GM12872 (cell line): ENCODE data around the gene NTN1.

ENCODE experiments used
- CTCF ChIP-seq: IDR thresholded peaks from 3 replicates; pipeline ENCODE4 v1.5.1; 2011; ENCODE audit warnings: low read depth, mild to moderate bottlenecking, low read length, moderate library complexity; ENCODE audit not compliant: insufficient read depth

NTN1 gene

GRCh38 chr17:9080983-9081382, 59.7 kb downstream of the NTN1 start:
- no peak for TF ChIP-seq CTCF

DNA sequence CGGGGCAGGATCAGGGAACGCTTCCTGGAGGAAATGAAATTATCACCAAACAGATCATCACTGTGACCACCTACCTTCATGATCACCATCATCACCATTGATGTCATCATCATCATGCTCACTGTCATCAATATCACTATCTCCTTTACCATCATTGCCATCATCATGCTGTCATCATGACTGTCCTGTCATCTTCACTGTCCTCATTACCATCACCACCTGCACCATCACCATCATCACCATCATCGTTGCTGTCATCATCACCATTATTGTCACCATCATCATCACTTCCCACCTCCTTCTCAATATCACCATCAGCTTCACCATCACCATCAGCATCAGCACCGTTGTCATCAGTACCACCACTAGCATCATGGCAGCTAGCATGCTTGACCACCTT, 65.3 kb downstream of the NTN1 start:
- no peak for TF ChIP-seq CTCF

DNA sequence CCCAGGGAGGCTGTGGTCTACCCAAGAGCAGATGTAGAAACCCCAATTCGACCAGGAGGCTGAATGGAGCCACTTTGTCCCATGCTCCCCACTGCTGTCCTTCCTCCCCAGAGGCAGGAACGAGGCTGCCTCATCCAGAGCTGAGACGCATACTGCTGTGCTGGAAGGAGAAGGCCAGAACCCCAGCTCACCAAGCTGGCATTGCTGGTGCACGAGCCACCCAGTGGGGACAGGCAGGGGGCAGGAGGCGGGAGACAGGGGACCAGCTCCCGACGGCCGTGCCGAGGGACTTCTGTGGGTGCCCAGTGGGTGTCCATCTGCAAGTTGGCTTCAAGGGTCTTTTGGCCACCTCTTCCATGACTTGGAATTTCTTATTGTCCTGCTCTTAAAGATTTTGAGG, 66.6 kb downstream of the NTN1 start:
- TF ChIP-seq CTCF: no peak

- no peak for TF ChIP-seq CTCF
Measured at GRCh38 chr17:9090641-9091096, 69.4 kb downstream of the NTN1 start.

- no peak for TF ChIP-seq CTCF
Measured at GRCh38 chr17:9094193-9094592, 72.9 kb downstream of the NTN1 start.

GRCh38 chr17:9095390-9095789, 74.1 kb downstream of the NTN1 start:
- no peak for TF ChIP-seq CTCF

GRCh38 chr17:9098242-9098825, 77.0 kb downstream of the NTN1 start:
- TF ChIP-seq CTCF: no peak

DNA sequence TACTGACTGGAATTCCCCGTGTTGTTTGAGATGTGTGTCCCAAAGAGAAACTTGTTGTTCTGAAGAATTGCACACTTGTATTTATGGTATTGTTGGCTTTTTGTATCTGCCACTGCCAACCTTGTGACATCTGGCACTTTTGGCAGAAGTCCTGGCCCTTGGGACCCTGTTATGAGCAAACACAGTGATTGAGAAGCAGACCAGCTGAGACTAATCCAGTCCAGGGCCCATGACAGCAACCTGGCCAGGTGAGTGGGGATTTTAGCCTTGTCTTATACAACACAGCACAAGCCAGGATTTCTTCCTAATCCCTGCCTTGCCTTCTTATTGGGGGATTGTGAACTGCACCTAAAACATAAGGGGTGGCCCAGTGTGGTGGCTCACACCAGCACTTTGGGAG, 80.0 kb downstream of the NTN1 start:
- no peak for TF ChIP-seq CTCF
